IMR-90 (cell line): ENCODE data around the gene GATAD2A.

Source experiments
- BHLHE40 ChIP-seq: fragments of 150-350 bp; IDR thresholded peaks from 2 replicates; pipeline ENCODE4 v1.6.1; 2016; ENCODE audit warnings: mild to moderate bottlenecking, low read depth, low read length
- CHD1 ChIP-seq: IDR thresholded peaks from 2 replicates; pipeline ENCODE4 v1.6.1; 2012; ENCODE audit warnings: low read depth, low read length, improper control_type of control experiment
- FOS ChIP-seq: fragments of 150-350 bp; IDR thresholded peaks from 2 replicates; pipeline ENCODE4 v1.6.1; 2016; ENCODE audit warnings: low read depth, low read length
- MAFK ChIP-seq: IDR thresholded peaks from 2 replicates; pipeline ENCODE4 v1.6.1; 2012; ENCODE audit warnings: low read depth, low read length, improper control_type of control experiment
- MXI1 ChIP-seq: IDR thresholded peaks from 2 replicates; pipeline ENCODE4 v1.6.1; 2012; ENCODE audit warnings: low read depth, mild to moderate bottlenecking, low read length, moderate library complexity, borderline replicate concordance
- NFE2L2 ChIP-seq: fragments of 150-350 bp; IDR thresholded peaks from 2 replicates; pipeline ENCODE4 v1.6.1; 2016; ENCODE audit warnings: low read depth, mild to moderate bottlenecking, low read length
- POLR2A ChIP-seq: IDR thresholded peaks from 2 replicates; pipeline ENCODE4 v1.6.1; 2012; ENCODE audit warnings: mild to moderate bottlenecking, low read depth, low read length
- RAD21 ChIP-seq: IDR thresholded peaks from 2 replicates; pipeline ENCODE4 v1.6.1; 2012; ENCODE audit warnings: low read length, improper control_type of control experiment
- RCOR1 ChIP-seq: IDR thresholded peaks from 2 replicates; pipeline ENCODE4 v1.6.1; 2012; ENCODE audit warnings: mild to moderate bottlenecking, low read length, improper control_type of control experiment; ENCODE audit not compliant: insufficient replicate concordance
- RFX5 ChIP-seq: IDR thresholded peaks from 2 replicates; pipeline ENCODE4 v1.8.0; 2012; ENCODE audit warnings: low read depth, mild to moderate bottlenecking, low read length, moderate library complexity
- SMC3 ChIP-seq: fragments of 150-350 bp; IDR thresholded peaks from 2 replicates; pipeline ENCODE4 v1.6.1; 2016; ENCODE audit warnings: low read depth, mild to moderate bottlenecking, antibody characterized with exemption, low read length, moderate library complexity
- TF ChIP-seq, protein P1 (sequence below): conservative IDR thresholded peaks from 2 replicates; pipeline ENCODE4 v1.5.1; 2012; ENCODE audit warnings: mild to moderate bottlenecking, low read depth, low read length, improper control_type of control experiment
- TF ChIP-seq, protein P2 (sequence below): fragments of 150-350 bp; IDR thresholded peaks from 2 replicates; pipeline ENCODE4 v1.6.1; 2016; ENCODE audit warnings: low read depth, mild to moderate bottlenecking, low read length, moderate library complexity, borderline replicate concordance
- TF ChIP-seq, protein P3 (sequence below): fragments of 150-350 bp; IDR thresholded peaks from 2 replicates; pipeline ENCODE4 v1.6.1; 2017; ENCODE audit warnings: mild to moderate bottlenecking, antibody characterized with exemption, low read length, low read depth

DNA sequence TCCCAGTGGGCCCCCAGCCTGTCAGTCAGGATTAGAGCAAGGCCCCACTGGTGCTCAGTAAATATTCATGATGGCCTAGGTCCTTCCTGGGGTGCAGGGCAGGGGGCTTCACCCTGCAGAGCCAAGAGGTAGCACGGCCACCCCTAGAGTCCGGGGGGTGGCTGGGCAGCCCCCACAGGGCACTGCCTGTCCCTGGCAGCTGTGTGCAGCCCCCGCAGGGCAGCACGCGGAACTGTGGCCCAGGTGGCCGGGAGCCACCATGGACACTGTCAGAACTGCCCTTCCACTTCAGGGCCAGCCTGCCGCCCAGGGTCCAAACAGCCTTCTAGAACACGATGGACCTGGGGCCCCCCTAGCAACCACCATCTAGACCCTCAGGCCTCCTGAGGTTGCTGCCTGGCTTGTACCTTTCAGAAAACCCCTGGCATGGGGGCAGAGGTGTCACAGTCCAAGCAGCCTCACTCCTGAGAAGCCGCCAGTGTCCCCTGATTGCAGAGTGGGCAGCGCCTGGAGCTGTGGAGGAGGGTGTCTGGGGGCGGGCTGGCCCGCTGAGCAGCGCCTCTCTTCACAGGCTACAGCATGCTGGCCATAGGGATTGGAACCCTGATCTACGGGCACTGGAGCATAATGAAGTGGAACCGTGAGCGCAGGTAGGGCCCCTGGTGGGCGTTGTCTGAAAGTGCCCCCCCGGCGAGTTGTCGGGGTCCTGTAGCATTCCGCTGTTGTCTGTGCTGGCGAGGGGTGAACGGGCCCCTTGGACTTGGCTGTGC is 120.3 kb downstream of the GATAD2A start:
- TF ChIP-seq, protein P1, sequence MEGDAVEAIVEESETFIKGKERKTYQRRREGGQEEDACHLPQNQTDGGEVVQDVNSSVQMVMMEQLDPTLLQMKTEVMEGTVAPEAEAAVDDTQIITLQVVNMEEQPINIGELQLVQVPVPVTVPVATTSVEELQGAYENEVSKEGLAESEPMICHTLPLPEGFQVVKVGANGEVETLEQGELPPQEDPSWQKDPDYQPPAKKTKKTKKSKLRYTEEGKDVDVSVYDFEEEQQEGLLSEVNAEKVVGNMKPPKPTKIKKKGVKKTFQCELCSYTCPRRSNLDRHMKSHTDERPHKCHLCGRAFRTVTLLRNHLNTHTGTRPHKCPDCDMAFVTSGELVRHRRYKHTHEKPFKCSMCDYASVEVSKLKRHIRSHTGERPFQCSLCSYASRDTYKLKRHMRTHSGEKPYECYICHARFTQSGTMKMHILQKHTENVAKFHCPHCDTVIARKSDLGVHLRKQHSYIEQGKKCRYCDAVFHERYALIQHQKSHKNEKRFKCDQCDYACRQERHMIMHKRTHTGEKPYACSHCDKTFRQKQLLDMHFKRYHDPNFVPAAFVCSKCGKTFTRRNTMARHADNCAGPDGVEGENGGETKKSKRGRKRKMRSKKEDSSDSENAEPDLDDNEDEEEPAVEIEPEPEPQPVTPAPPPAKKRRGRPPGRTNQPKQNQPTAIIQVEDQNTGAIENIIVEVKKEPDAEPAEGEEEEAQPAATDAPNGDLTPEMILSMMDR, result no peak
- TF ChIP-seq POLR2A, result no peak
- no peak for TF ChIP-seq FOS
- no peak for TF ChIP-seq CHD1
- no peak for TF ChIP-seq BHLHE40
- TF ChIP-seq, protein P2, sequence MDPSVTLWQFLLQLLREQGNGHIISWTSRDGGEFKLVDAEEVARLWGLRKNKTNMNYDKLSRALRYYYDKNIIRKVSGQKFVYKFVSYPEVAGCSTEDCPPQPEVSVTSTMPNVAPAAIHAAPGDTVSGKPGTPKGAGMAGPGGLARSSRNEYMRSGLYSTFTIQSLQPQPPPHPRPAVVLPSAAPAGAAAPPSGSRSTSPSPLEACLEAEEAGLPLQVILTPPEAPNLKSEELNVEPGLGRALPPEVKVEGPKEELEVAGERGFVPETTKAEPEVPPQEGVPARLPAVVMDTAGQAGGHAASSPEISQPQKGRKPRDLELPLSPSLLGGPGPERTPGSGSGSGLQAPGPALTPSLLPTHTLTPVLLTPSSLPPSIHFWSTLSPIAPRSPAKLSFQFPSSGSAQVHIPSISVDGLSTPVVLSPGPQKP, result no peak
- no peak for TF ChIP-seq RAD21
- TF ChIP-seq SMC3, result no peak
- TF ChIP-seq NFE2L2, result no peak
- TF ChIP-seq RFX5, result no peak
- TF ChIP-seq RCOR1, result no peak
- no peak for TF ChIP-seq MXI1
- no peak for TF ChIP-seq MAFK
- TF ChIP-seq, protein P3, sequence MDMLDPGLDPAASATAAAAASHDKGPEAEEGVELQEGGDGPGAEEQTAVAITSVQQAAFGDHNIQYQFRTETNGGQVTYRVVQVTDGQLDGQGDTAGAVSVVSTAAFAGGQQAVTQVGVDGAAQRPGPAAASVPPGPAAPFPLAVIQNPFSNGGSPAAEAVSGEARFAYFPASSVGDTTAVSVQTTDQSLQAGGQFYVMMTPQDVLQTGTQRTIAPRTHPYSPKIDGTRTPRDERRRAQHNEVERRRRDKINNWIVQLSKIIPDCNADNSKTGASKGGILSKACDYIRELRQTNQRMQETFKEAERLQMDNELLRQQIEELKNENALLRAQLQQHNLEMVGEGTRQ, result no peak
